Duodenal mucosa (tissue), 2 donors: ENCODE measurements around the gene ARAP3.
A peak's percentile ranks its signal among the peaks of the same experiment; 100 is the strongest.

Experiments used
- H3K27ac ChIP-seq: one replicate; pipeline ENCODE4 v1.7.0; 2013; ENCODE audit warnings: low read depth, low read length
- H3K27me3 ChIP-seq, 2 donors: one replicate each; pipeline ENCODE4 v1.7.0; 2013; ENCODE audit warnings: low read length in 2 of 2, control low read depth in 1 of 2; ENCODE audit not compliant: insufficient read depth in 2 of 2, control insufficient read depth in 1 of 2
- H3K36me3 ChIP-seq, 2 donors: one replicate each; pipeline ENCODE4 v1.7.0; 2013; ENCODE audit warnings: low read length in 2 of 2, control low read depth in 1 of 2; ENCODE audit not compliant: insufficient read depth in 2 of 2, control insufficient read depth in 1 of 2
- H3K4me1 ChIP-seq, 2 donors: one replicate each; pipeline ENCODE4 v1.7.0; 2013; ENCODE audit warnings: low read length in 2 of 2, control low read depth in 1 of 2; ENCODE audit not compliant: insufficient read depth in 2 of 2, control insufficient read depth in 1 of 2
- H3K4me3 ChIP-seq, 2 donors: one replicate each; pipeline ENCODE4 v1.7.0; 2013; ENCODE audit warnings: low read length in 2 of 2, low read depth in 1 of 2
- H3K9ac ChIP-seq, 2 donors: one replicate each; pipeline ENCODE4 v1.7.0; 2013; ENCODE audit warnings: low read length in 2 of 2, low read depth in 1 of 2
- H3K9me3 ChIP-seq, 2 donors: one replicate each; pipeline ENCODE4 v1.7.0; 2013; ENCODE audit warnings: low read length in 2 of 2, control low read depth in 1 of 2; ENCODE audit not compliant: control insufficient read depth in 1 of 2

The ARAP3 gene

GRCh38 chr5:141657937-141658545 is 24.0 kb downstream of the ARAP3 start:
- Histone ChIP-seq H3K9me3 (no peaks in the 10 kb centered on the region), H3K27ac (no peak overlapping the region), H3K27me3 (no peaks in the 10 kb centered on the region), H3K4me1 (no peaks in the 10 kb centered on the region), H3K36me3 (peaks cover 3 to 5% of the 10 kb centered on the region in 2 donors), H3K9ac (no peak overlapping the region), H3K4me3 (no peak overlapping the region)

GRCh38 chr5:141657404-141657803 is 24.6 kb downstream of the ARAP3 start:
- Histone ChIP-seq H3K36me3 (peaks cover 3 to 5% of the 10 kb centered on the region in 2 donors), H3K27ac (no peak overlapping the region), H3K4me1 (no peaks in the 10 kb centered on the region), H3K9me3 (no peaks in the 10 kb centered on the region), H3K27me3 (no peaks in the 10 kb centered on the region), H3K9ac (no peak overlapping the region), H3K4me3 (no peak overlapping the region)

- no peaks in the 10 kb centered on the region for H3K9me3 ChIP-seq
- H3K27ac ChIP-seq, result no peak overlapping the region
- no peaks in the 10 kb centered on the region for H3K27me3 ChIP-seq
- peaks cover 3 to 5% of the 10 kb centered on the region in 2 donors for H3K36me3 ChIP-seq
- no peak overlapping the region for H3K9ac ChIP-seq
- H3K4me3 ChIP-seq, result no peak overlapping the region
- peaks cover 4 to 5% of the 10 kb centered on the region in 2 donors for H3K4me1 ChIP-seq
Observed at GRCh38 chr5:141656396-141656795, 25.6 kb downstream of the ARAP3 start.

- H3K9ac ChIP-seq, result no peak overlapping the region
- no peak overlapping the region for H3K4me3 ChIP-seq
- no peaks in the 10 kb centered on the region for H3K9me3 ChIP-seq
- no peak overlapping the region for H3K27ac ChIP-seq
- H3K4me1 ChIP-seq, result peaks cover 11 to 12% of the 10 kb centered on the region in 2 donors
- peaks cover 3 to 5% of the 10 kb centered on the region in 2 donors for H3K36me3 ChIP-seq
- H3K27me3 ChIP-seq, result no peaks in the 10 kb centered on the region
Observed at GRCh38 chr5:141655020-141655419, 27.0 kb downstream of the ARAP3 start.

- H3K9ac ChIP-seq, result no peak overlapping the region
- no peak overlapping the region for H3K4me3 ChIP-seq
- H3K4me1 ChIP-seq, result peaks cover 11 to 13% of the 10 kb centered on the region in 2 donors
- no peaks in the 10 kb centered on the region for H3K9me3 ChIP-seq
- H3K36me3 ChIP-seq, result peaks cover 3 to 5% of the 10 kb centered on the region in 2 donors
- H3K27ac ChIP-seq, result no peak overlapping the region
- no peaks in the 10 kb centered on the region for H3K27me3 ChIP-seq
Observed at GRCh38 chr5:141654298-141654697, 27.7 kb downstream of the ARAP3 start.

DNA sequence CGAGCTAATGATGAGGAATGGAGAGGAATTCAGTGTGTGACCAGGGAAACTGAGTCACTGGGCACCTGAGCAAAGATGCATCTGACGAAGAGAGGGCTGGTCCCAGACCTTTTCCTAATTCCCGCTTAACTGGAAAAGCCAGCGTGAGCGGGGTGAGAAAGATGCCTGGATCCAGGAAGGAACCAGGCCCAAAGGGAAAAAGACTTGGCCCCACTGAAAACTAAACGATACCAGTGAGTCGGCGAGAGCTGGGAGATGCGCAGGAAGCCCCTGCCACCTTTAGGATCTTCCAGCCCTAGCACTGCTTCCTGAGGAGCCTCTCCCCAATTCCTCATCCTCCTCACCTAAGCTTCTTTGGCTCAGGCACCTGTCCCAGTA is 30.3 kb downstream of the ARAP3 start:
- Histone ChIP-seq H3K36me3 (peaks cover 0 to 5% of the 10 kb centered on the region in 2 donors), H3K27me3 (no peaks in the 10 kb centered on the region), H3K27ac (no peak overlapping the region), H3K4me1 (peaks cover 11 to 13% of the 10 kb centered on the region in 2 donors), H3K9ac (peak overlapping the region; percentile 7 to 50), H3K4me3 (peak overlapping the region; percentile 78 to 82), H3K9me3 (no peaks in the 10 kb centered on the region)

DNA sequence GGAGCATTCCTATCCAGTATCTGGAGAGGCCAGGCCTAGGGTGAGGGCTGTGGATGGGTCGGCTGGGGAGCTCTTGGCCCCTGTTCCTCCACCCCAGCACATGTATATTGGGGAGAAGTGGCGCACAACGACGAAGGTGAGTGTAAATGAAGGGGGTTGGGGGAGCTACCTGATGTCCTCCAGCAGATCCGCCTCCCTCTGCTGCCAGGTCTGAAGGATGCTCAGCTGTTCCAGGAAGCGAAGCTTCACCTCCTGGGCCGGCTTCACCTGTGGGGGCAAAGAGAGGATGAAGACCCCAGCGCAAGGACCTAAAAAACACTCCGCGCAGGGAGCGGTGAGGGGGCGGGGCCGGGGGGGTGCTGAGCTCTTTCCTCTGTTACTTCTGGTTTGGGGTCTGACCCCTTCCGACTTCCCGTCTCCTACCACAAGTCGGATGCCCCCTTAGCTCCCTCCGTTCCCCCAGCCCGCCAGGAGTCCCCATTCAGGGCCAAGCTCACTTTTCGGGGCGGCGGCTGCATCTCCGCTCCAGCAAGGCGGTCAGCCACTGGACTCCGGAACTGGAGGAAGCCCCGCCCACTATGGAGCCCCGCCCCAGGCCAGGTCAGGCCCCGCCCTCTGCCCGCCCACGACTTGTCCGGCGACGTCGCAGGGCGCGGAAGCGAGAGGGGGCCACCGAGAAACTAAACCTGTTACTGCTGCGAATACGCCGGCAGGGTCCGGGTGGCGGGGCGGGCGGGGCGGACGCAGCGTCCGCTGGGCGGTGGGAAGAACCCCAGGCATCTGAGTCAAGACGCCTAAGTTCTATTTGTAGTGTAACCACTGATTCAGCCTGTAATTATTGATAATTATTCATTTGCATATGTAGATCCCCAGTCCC is 30.9 kb downstream of the ARAP3 start, which contains the start of gene FCHSD1:
Gene FCHSD1 (minus strand): TSS at position 568 of the 877 bp plus-strand sequence. CDS start 50 bp downstream, at position 518.
- Histone ChIP-seq H3K4me3 (peak within 1 kb of the TSS; percentile 78 to 82), H3K9me3 (no peaks in the 10 kb centered on the region), H3K27ac (no peak within 1 kb of the TSS), H3K4me1 (peaks cover 11 to 13% of the 10 kb centered on the region in 2 donors), H3K36me3 (peaks cover 0 to 12% of the 10 kb centered on the region in 2 donors), H3K27me3 (no peaks in the 10 kb centered on the region), H3K9ac (peak within 1 kb of the TSS; percentile 50 to 58)

DNA sequence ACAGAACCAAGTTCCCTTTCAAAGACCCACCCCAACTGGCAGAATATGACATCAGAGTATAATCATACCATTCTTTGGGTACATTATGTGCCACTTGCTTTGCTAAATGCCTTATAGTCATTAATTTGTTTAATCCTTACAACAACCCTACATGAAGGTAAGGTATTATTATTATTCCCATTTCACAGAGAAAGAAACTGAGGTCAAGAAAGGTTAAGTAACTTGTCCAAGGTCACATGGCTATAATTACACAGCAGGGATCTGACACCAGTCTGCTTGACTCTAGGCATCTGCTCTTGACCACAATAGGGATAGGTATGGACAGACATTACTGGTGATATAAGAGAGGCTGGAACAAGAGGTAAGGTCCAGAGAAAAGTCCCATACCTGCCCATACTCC is 32.1 kb downstream of the ARAP3 start:
- Histone ChIP-seq H3K36me3 (peaks cover 7 to 12% of the 10 kb centered on the region in 2 donors), H3K27me3 (no peaks in the 10 kb centered on the region), H3K9ac (no peak overlapping the region), H3K27ac (no peak overlapping the region), H3K4me3 (no peak overlapping the region), H3K9me3 (no peaks in the 10 kb centered on the region), H3K4me1 (peaks cover 11 to 13% of the 10 kb centered on the region in 2 donors)

GRCh38 chr5:141649056-141649688 is 32.9 kb downstream of the ARAP3 start:
- Histone ChIP-seq H3K4me1 (peaks cover 11 to 13% of the 10 kb centered on the region in 2 donors), H3K36me3 (peaks cover 12 to 20% of the 10 kb centered on the region in 2 donors), H3K4me3 (no peak overlapping the region), H3K9ac (no peak overlapping the region), H3K27ac (no peak overlapping the region), H3K27me3 (no peaks in the 10 kb centered on the region), H3K9me3 (no peaks in the 10 kb centered on the region)

- H3K4me1 ChIP-seq, result peaks cover 11 to 13% of the 10 kb centered on the region in 2 donors
- no peak overlapping the region for H3K4me3 ChIP-seq
- no peaks in the 10 kb centered on the region for H3K27me3 ChIP-seq
- H3K9me3 ChIP-seq, result no peaks in the 10 kb centered on the region
- H3K27ac ChIP-seq, result no peak overlapping the region
- no peak overlapping the region for H3K9ac ChIP-seq
- peaks cover 13 to 24% of the 10 kb centered on the region in 2 donors for H3K36me3 ChIP-seq
Observed at GRCh38 chr5:141647851-141648250, 34.2 kb downstream of the ARAP3 start.
